Neural crest cell (in vitro differentiated cells): ENCODE measurements around the gene CACNA1H. TPM values are rescaled to one million over a fixed set of nuclear protein-coding genes. Genes with fewer than 3 reads are reported as not detected.
"Not testable (repeated sequence)": the region's sequence is repeated elsewhere in the genome, so short reads cannot be mapped to it uniquely, and the experiment has no call there.

Experiments
- DNase-seq: peaks from one replicate; pipeline ENCODE4 v3.0.0; 2021; ENCODE audit warnings: low read depth, mixed read lengths, low spot score
- H3K27ac Mint-ChIP-seq: one replicate; pipeline ENCODE4 v1.8.0; 2021; ENCODE audit warnings: mild to moderate bottlenecking, mixed read lengths; ENCODE audit not compliant: unreplicated experiment
- H3K27me3 Mint-ChIP-seq: 2 replicates; pipeline ENCODE4 v1.8.0; 2021; ENCODE audit warnings: low read depth, mild to moderate bottlenecking, mixed read lengths
- H3K36me3 Mint-ChIP-seq: 2 replicates; pipeline ENCODE4 v1.8.0; 2021; ENCODE audit warnings: low read depth, mild to moderate bottlenecking, mixed read lengths
- H3K4me1 Mint-ChIP-seq: 2 replicates; pipeline ENCODE4 v1.8.0; 2021; ENCODE audit warnings: mixed read lengths
- H3K4me3 Mint-ChIP-seq: one replicate; pipeline ENCODE4 v1.8.0; 2021; ENCODE audit warnings: mild to moderate bottlenecking, mixed read lengths
- H3K9me3 Mint-ChIP-seq: 2 replicates; pipeline ENCODE4 v1.8.0; 2021; ENCODE audit warnings: mixed read lengths
- CTCF ChIP-seq: fragments of 200-600 bp; sonication (generic); conservative IDR thresholded peaks from 2 replicates; pipeline ENCODE4 v1.5.0; 2021; ENCODE audit warnings: antibody characterized with exemption, mild to moderate bottlenecking
- total RNA-seq: library from RNA; stranded (reverse); gene quantifications from 2 replicates; pipeline ENCODE4 v1.2.1, GENCODE V29; 2021

CACNA1H gene
- total RNA-seq, 1 donor from 2014 or later, result 10.7 TPM

- no peaks in the 10 kb centered on the region for H3K9me3 Mint-ChIP-seq
- no peaks in the 10 kb centered on the region for H3K4me1 Mint-ChIP-seq
- H3K27ac Mint-ChIP-seq, result no peak overlapping the region
- no peak overlapping the region for H3K4me3 Mint-ChIP-seq
- no peak for TF ChIP-seq CTCF
- no peak for DNase-seq
- H3K36me3 Mint-ChIP-seq, result no peaks in the 10 kb centered on the region
- H3K27me3 Mint-ChIP-seq, result peaks cover 16% of the 10 kb centered on the region
Measured at GRCh38 chr16:1244881-1245280, 92.0 kb downstream of the CACNA1H start.

- Mint-ChIP-seq H3K27ac (no peak overlapping the region), H3K9me3 (no peaks in the 10 kb centered on the region), H3K36me3 (no peaks in the 10 kb centered on the region), H3K4me1 (no peaks in the 10 kb centered on the region), H3K27me3 (peaks cover 18% of the 10 kb centered on the region), H3K4me3 (no peak overlapping the region)
- no peak for TF ChIP-seq CTCF
- DNase-seq, result no peak
Measured at GRCh38 chr16:1245452-1246020, 92.6 kb downstream of the CACNA1H start.

- not testable (repeated sequence) for H3K36me3 Mint-ChIP-seq, H3K4me3 Mint-ChIP-seq, H3K9me3 Mint-ChIP-seq, H3K4me1 Mint-ChIP-seq, H3K27ac Mint-ChIP-seq, DNase-seq
- H3K27me3 Mint-ChIP-seq, result peaks cover 21% of the 10 kb centered on the region
Measured at GRCh38 chr16:1247903-1248537, 95.1 kb downstream of the CACNA1H start.

GRCh38 chr16:1249031-1249755, 96.3 kb downstream of the CACNA1H start:
- not testable (repeated sequence) for DNase-seq, H3K4me3 Mint-ChIP-seq, H3K27ac Mint-ChIP-seq, H3K4me1 Mint-ChIP-seq, H3K9me3 Mint-ChIP-seq, H3K36me3 Mint-ChIP-seq
- H3K27me3 Mint-ChIP-seq, result peaks cover 21% of the 10 kb centered on the region

GRCh38 chr16:1253701-1254364, 100.9 kb downstream of the CACNA1H start:
- not testable (repeated sequence) for DNase-seq, H3K9me3 Mint-ChIP-seq, H3K27ac Mint-ChIP-seq, H3K27me3 Mint-ChIP-seq, H3K36me3 Mint-ChIP-seq, H3K4me3 Mint-ChIP-seq, H3K4me1 Mint-ChIP-seq

GRCh38 chr16:1254821-1255220, 101.9 kb downstream of the CACNA1H start:
- not testable (repeated sequence) for H3K9me3 Mint-ChIP-seq, DNase-seq, H3K4me1 Mint-ChIP-seq, H3K4me3 Mint-ChIP-seq, H3K27me3 Mint-ChIP-seq, H3K27ac Mint-ChIP-seq, H3K36me3 Mint-ChIP-seq

GRCh38 chr16:1255276-1256122, 102.6 kb downstream of the CACNA1H start, which contains the start of gene TPSD1:
Gene TPSD1, plus strand, starts transcription at chr16:1256069. Its CDS starts 212 bp downstream, at chr16:1256281.
- not testable (repeated sequence) for H3K27ac Mint-ChIP-seq, H3K4me1 Mint-ChIP-seq, DNase-seq, H3K36me3 Mint-ChIP-seq, H3K4me3 Mint-ChIP-seq, H3K27me3 Mint-ChIP-seq, H3K9me3 Mint-ChIP-seq

GRCh38 chr16:1256296-1256873, 103.5 kb downstream of the CACNA1H start:
- DNase-seq, H3K4me3 Mint-ChIP-seq, H3K36me3 Mint-ChIP-seq, H3K27ac Mint-ChIP-seq, H3K9me3 Mint-ChIP-seq, H3K4me1 Mint-ChIP-seq: not testable (repeated sequence)
- H3K27me3 Mint-ChIP-seq, result peaks cover 11% of the 10 kb centered on the region
